Ascending aorta (tissue), 2 donors: ENCODE data around the gene KLK7. TPM values are rescaled to one million over a fixed set of nuclear protein-coding genes. Genes with fewer than 3 reads are reported as not detected.

Experiments used
- DNase-seq, 2 donors: peaks; one replicate each; pipeline ENCODE4 v3.0.0-alpha.2; 2019; ENCODE audit warnings: low spot score in 2 of 2
- H3K27ac ChIP-seq, 2 donors: fragments of 200-600 bp; sonication (generic); one replicate each; pipeline ENCODE4 v1.5.1; 2016 to 2017; ENCODE audit warnings: mild to moderate bottlenecking in 1 of 2
- H3K27me3 ChIP-seq: fragments of 200-600 bp; sonication (generic); one replicate; pipeline ENCODE4 v1.5.1; 2017
- H3K36me3 ChIP-seq, 2 donors: fragments of 200-600 bp; sonication (generic); one replicate each; pipeline ENCODE4 v1.5.1; 2016
- H3K4me1 ChIP-seq, 2 donors: fragments of 200-600 bp; sonication (generic); one replicate each; pipeline ENCODE4 v1.5.1; 2016 to 2017; ENCODE audit warnings: mild to moderate bottlenecking in 1 of 2
- H3K4me3 ChIP-seq, 2 donors: fragments of 200-600 bp; sonication (generic); one replicate each; pipeline ENCODE4 v1.5.1; 2016 to 2017; ENCODE audit warnings: mild to moderate bottlenecking in 1 of 2
- H3K9me3 ChIP-seq, 2 donors: fragments of 200-600 bp; sonication (generic); one replicate each; pipeline ENCODE4 v1.5.1; 2016
- CTCF ChIP-seq, 3 experiments: fragments of 200-600 bp in 2 of 3; fragments of 450-650 bp in 1 of 3; sonication (generic) in 2 of 3; IDR thresholded peaks; one replicate each; pipeline ENCODE4 v1.5.1; 2016 to 2019; ENCODE audit warnings: antibody characterized with exemption in 3 of 3, mild to moderate bottlenecking in 1 of 3, moderate library complexity in 1 of 3
- intact Hi-C: fragments of 100-400 bp; cut with DNase I; formaldehyde crosslinking; loops from one replicate; pipeline ENCODE4 v1.15.1; 2023
- total RNA-seq: library from RNA; depleted of rRNA; stranded (reverse); fragments of >200 nt; gene quantifications from one replicate; pipeline ENCODE4 v1.1.0, GENCODE V29; 2016

The KLK7 gene
- total RNA-seq, 1 donor from 2014 or later, result not detected

DNA sequence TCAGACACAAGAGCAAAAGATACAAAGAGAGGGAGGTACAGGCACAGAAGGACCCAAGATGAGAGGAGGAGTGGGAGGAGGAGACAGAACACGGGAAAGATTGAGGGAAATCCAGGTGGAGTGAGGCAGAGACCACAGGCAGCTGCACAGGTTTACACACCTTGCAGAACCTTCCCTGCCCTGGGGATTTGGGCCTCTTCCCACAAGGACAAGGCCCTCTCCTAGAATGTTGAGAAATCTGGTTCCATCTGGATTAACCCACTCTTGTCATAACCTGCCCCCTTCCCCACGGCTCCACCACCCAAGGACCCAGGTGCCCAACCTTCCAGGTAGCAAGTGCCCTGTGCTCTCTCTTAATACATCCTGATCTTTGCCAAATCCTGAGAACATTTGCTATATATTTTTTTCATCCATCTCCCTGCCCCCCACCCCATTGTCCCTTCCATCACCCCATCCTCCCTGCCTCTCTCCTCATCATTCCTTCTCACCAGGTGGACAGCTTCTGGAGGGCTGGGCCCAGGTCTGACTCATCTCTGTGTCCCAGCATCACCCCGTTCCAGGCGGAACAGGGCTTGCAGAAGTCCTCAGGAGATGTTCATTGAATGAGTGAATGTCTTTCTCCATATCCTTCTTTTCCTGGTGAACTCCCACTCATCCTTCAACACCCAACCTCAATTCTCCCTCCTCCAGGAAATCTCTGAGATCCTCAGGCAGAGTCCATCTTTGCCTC, 26.5 kb upstream of the KLK7 start:
- intact Hi-C loops, result no loop called here
- H3K27ac ChIP-seq, result no peak overlapping the region
- H3K9me3 ChIP-seq, result no peaks in the 10 kb centered on the region
- DNase-seq, result no peak
- TF ChIP-seq CTCF (IDR thresholded peaks at IDR 0.05), result no peak
- H3K36me3 ChIP-seq, result no peaks in the 10 kb centered on the region
- no peaks in the 10 kb centered on the region for H3K4me1 ChIP-seq
- H3K27me3 ChIP-seq, result no peaks in the 10 kb centered on the region
- H3K4me3 ChIP-seq, result no peak overlapping the region

DNA sequence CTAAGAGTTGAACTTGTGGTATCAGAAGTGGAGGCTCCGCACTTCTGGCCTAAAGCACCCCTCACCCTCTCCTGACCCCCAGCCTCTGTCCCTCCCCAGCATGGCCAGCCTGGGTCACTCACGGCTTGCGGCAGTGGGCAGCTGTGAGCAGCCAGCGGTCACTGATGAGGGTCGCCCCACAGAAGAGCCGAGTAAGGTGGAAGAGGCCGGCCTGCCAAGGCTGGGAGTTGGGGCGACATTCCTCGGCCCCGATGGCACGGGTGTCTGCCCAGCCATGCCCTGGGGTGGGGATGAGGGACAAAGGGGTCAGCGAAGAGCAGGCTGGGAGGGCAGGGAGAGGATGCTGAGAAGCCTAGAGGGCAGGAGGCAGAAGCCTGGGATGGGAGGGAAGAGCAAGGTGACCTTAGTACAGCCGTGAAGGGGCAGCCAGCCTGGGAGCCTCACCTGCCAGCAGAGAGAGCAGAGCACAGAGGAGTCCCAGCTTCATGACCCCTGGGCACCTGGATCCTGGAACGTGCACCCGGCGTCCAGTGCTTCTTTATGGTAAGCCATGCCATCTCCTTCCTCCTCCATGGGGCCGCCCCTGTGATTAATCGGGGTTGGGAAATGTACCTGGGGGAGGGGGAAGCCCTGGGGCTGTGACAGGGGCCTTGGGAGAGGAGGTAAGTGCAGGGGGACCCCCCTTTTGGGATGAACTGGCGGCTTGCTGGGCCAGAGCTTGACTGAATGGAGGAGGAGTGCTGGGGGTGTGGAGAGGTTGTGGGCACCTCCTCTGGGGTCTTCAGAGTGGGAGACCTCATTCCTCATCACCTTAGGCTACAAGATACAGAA, 25.6 kb upstream of the KLK7 start:
- no peak for DNase-seq
- Histone ChIP-seq H3K4me3 (no peak overlapping the region), H3K27me3 (no peaks in the 10 kb centered on the region), H3K36me3 (no peaks in the 10 kb centered on the region), H3K9me3 (no peaks in the 10 kb centered on the region), H3K4me1 (no peaks in the 10 kb centered on the region), H3K27ac (no peak overlapping the region)
- intact Hi-C loops, result no loop called here
- TF ChIP-seq CTCF (IDR thresholded peaks at IDR 0.05), result no peak

DNA sequence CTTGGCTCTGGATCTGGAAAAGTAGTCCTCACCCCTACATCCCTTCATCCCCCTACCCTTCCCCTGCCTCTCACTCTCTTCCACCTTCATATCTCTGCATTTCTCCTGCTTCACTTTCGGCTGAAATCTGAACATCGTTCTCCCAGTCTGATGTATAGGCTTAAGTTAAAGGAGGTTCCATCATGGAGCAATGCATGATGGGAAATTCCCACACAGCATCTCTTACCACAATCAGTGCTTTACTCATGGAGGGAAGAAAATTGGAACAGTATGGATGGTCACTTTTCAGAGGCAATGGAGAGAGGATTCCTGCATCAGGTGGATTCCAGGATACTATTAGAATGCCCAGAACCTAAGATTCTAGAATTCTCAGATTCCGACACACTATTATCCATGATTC, 23.8 kb upstream of the KLK7 start:
- Histone ChIP-seq H3K4me1 (no peaks in the 10 kb centered on the region), H3K36me3 (no peaks in the 10 kb centered on the region), H3K27me3 (no peaks in the 10 kb centered on the region), H3K27ac (no peak overlapping the region), H3K4me3 (no peak overlapping the region), H3K9me3 (no peaks in the 10 kb centered on the region)
- no peak for TF ChIP-seq CTCF (IDR thresholded peaks at IDR 0.05)
- intact Hi-C loops, result no loop called here
- no peak for DNase-seq

GRCh38 chr19:51006406-51006805, 22.7 kb upstream of the KLK7 start:
- Histone ChIP-seq H3K4me3 (no peak overlapping the region), H3K27me3 (no peaks in the 10 kb centered on the region), H3K9me3 (no peaks in the 10 kb centered on the region), H3K27ac (no peak overlapping the region), H3K4me1 (no peaks in the 10 kb centered on the region), H3K36me3 (no peaks in the 10 kb centered on the region)
- no peak for TF ChIP-seq CTCF (IDR thresholded peaks at IDR 0.05)
- DNase-seq, result no peak
- intact Hi-C loops, result no loop called here

- no peaks in the 10 kb centered on the region for H3K4me1 ChIP-seq
- H3K27ac ChIP-seq, result no peak overlapping the region
- TF ChIP-seq CTCF (IDR thresholded peaks at IDR 0.05), result no peak
- H3K27me3 ChIP-seq, result no peaks in the 10 kb centered on the region
- H3K36me3 ChIP-seq, result no peaks in the 10 kb centered on the region
- no peaks in the 10 kb centered on the region for H3K9me3 ChIP-seq
- H3K4me3 ChIP-seq, result no peak overlapping the region
- DNase-seq, result no peak
- intact Hi-C loops, result no loop called here
These were observed 21.5 kb upstream of the KLK7 start for GRCh38 chr19:51005248-51005647.
